ENCODE results near the gene WDTC1.

GRCh38 chr1:27301052-27301422 lies 66.6 kb downstream of the WDTC1 start:
- TF ChIP-seq CTCF (IDR thresholded peaks at IDR 0.05; ENCODE audit: insufficient read depth, low read depth, low read length) (no peak), EZH2 (IDR thresholded peaks at IDR 0.05; ENCODE audit: insufficient read depth, low read length) (no peak)
